Measurements from ENCODE around the gene DNAH17. TPM values are rescaled to one million over a fixed set of nuclear protein-coding genes. Genes with fewer than 3 reads are reported as not detected.

DNAH17 gene
- total and polyA plus RNA-seq, 2 of the 13 experiments (the other 11 are each of a cell fraction or from before 2014, with no cell fraction given) = 0.86 to 1.6 TPM

DNA sequence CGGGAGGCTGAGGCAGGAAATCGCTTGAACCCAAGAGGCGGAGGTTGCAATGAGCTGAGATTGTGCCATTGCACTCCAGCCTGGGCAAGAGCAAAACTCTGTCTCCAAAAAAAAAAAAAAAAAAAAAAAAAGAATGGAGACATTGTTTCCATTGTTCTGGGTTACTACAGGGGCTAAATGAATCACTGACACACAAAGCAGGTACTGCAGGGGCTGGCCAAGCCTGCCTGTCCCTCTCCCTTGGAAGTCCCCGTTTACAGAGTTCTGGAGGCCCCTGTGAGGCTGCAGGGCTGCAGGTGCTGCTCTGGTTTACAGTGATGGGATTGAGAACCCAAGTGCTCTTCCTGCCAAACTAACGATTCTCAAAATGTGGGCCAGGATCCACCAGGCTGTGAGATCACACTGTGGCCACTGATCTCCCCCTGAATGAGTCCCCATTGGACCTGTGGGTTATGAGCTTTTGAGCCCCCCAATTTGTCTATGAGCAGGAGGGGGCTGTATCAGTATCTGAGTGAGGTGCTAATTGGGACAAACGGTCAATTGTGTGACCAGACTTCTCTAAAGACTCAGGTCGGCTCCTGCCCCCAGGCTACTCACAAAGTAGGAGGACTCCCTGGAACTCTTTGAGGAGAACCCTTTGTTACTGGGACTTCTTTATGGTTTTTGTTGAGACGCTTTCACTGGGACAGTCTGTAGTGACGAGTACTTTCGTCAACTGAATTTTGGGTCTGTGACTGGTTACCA, 39.0 kb downstream of the DNAH17 start (continued):
- TF ChIP-seq, protein P1, sequence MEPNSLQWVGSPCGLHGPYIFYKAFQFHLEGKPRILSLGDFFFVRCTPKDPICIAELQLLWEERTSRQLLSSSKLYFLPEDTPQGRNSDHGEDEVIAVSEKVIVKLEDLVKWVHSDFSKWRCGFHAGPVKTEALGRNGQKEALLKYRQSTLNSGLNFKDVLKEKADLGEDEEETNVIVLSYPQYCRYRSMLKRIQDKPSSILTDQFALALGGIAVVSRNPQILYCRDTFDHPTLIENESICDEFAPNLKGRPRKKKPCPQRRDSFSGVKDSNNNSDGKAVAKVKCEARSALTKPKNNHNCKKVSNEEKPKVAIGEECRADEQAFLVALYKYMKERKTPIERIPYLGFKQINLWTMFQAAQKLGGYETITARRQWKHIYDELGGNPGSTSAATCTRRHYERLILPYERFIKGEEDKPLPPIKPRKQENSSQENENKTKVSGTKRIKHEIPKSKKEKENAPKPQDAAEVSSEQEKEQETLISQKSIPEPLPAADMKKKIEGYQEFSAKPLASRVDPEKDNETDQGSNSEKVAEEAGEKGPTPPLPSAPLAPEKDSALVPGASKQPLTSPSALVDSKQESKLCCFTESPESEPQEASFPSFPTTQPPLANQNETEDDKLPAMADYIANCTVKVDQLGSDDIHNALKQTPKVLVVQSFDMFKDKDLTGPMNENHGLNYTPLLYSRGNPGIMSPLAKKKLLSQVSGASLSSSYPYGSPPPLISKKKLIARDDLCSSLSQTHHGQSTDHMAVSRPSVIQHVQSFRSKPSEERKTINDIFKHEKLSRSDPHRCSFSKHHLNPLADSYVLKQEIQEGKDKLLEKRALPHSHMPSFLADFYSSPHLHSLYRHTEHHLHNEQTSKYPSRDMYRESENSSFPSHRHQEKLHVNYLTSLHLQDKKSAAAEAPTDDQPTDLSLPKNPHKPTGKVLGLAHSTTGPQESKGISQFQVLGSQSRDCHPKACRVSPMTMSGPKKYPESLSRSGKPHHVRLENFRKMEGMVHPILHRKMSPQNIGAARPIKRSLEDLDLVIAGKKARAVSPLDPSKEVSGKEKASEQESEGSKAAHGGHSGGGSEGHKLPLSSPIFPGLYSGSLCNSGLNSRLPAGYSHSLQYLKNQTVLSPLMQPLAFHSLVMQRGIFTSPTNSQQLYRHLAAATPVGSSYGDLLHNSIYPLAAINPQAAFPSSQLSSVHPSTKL (CRISPR knock-in tag; IDR thresholded peaks at IDR 0.05) = peak; percentile 23
- 0 out of 2 replicates have a peak, but pooled peaks have one; percentile 54 for TF ChIP-seq ZNF292 (CRISPR knock-in tag; IDR thresholded peaks at IDR 0.05; ENCODE audit: borderline replicate concordance, low read depth)
- no peak for TF ChIP-seq SOX6 (IDR thresholded peaks at IDR 0.05)
- TF ChIP-seq SOX6 (CRISPR knock-in tag; IDR thresholded peaks at IDR 0.05) = peak; percentile 82; the same call in 1 of the 2 replicates
- TF ChIP-seq HMG20A (CRISPR knock-in tag; IDR thresholded peaks at IDR 0.05; ENCODE audit: borderline replicate concordance) = 0 out of 2 replicates have a peak, but pooled peaks have one; percentile 20
- TF ChIP-seq, protein P2, sequence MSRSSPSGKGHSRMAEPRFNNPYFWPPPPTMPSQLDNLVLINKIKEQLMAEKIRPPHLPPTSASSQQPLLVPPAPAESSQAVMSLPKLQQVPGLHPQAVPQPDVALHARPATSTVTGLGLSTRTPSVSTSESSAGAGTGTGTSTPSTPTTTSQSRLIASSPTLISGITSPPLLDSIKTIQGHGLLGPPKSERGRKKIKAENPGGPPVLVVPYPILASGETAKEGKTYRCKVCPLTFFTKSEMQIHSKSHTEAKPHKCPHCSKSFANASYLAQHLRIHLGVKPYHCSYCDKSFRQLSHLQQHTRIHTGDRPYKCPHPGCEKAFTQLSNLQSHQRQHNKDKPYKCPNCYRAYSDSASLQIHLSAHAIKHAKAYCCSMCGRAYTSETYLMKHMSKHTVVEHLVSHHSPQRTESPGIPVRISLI (CRISPR knock-in tag; IDR thresholded peaks at IDR 0.05; ENCODE audit: borderline replicate concordance) = peak; percentile 87
- TF ChIP-seq, protein P3, sequence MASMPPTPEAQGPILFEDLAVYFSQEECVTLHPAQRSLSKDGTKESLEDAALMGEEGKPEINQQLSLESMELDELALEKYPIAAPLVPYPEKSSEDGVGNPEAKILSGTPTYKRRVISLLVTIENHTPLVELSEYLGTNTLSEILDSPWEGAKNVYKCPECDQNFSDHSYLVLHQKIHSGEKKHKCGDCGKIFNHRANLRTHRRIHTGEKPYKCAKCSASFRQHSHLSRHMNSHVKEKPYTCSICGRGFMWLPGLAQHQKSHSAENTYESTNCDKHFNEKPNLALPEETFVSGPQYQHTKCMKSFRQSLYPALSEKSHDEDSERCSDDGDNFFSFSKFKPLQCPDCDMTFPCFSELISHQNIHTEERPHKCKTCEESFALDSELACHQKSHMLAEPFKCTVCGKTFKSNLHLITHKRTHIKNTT (CRISPR knock-in tag; IDR thresholded peaks at IDR 0.05) = no peak
- TF ChIP-seq ZNF678 (CRISPR knock-in tag; IDR thresholded peaks at IDR 0.05) = no peak

Measured in HepG2 (cell line).